ENCODE data around the gene C9orf85. TPM values are rescaled to one million over a fixed set of nuclear protein-coding genes. Genes with fewer than 3 reads are reported as not detected.
"Not testable (repeated sequence)": the region's sequence is repeated elsewhere in the genome, so short reads cannot be mapped to it uniquely, and the experiment has no call there.

Gene C9orf85
- total RNA-seq, 2 experiments from 2014 or later: 7.6 to 8.9 TPM

DNA sequence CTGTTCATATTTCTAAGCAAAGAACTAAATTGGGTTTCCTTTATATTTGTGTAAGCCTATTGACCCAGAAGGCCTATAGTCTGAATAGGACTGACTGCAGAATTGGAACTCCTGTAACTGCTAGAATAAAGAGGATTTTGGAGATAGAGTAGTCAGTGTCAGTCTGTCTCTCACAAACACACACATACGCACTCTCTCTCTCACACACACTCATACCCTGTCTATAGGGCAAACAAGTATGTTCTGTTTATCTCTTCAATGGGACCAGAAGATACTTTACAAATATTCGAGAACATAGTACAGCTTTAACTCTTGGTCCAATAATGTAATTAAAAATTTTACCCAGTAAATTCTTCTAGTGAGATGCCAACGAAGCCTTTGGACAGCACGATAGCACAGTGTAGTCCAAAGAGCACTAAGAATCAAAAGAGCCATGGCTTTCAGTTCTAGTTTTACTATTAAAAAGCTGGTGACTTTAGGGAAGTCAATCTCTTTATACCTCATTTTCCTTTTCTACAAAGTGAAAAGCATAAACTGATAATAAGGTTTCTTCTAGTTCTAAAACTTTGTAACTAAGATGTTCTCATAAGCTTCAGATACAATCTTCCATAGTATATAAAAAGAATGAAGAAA lies 19.8 kb upstream of the C9orf85 start:
- TF ChIP-seq, protein P1, sequence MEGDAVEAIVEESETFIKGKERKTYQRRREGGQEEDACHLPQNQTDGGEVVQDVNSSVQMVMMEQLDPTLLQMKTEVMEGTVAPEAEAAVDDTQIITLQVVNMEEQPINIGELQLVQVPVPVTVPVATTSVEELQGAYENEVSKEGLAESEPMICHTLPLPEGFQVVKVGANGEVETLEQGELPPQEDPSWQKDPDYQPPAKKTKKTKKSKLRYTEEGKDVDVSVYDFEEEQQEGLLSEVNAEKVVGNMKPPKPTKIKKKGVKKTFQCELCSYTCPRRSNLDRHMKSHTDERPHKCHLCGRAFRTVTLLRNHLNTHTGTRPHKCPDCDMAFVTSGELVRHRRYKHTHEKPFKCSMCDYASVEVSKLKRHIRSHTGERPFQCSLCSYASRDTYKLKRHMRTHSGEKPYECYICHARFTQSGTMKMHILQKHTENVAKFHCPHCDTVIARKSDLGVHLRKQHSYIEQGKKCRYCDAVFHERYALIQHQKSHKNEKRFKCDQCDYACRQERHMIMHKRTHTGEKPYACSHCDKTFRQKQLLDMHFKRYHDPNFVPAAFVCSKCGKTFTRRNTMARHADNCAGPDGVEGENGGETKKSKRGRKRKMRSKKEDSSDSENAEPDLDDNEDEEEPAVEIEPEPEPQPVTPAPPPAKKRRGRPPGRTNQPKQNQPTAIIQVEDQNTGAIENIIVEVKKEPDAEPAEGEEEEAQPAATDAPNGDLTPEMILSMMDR (IDR thresholded peaks at IDR 0.05): no peak
- no peaks in the 10 kb centered on the region for H3K36me3 Mint-ChIP-seq (ENCODE audit: low read depth)
- intact Hi-C loops (cut with micrococcal nuclease): no loop called here
- H3K27ac Mint-ChIP-seq: no peak overlapping the region
- no peaks in the 10 kb centered on the region for H3K9me3 Mint-ChIP-seq
- no peaks in the 10 kb centered on the region for H3K27me3 Mint-ChIP-seq
- ChIA-PET CTCF (interaction anchor here (1.0 kb wide), 2 partner anchors 47 to 73 kb away, joined by 3 read pairs; no protein-coding TSS in a partner anchor), POLR2A (no interaction called here)
- no peak for DNase-seq
- no peak for ATAC-seq
- peaks cover 44% of the 10 kb centered on the region for H3K4me1 Mint-ChIP-seq (ENCODE audit: low read depth)
- H3K4me3 Mint-ChIP-seq: no peak overlapping the region

DNA sequence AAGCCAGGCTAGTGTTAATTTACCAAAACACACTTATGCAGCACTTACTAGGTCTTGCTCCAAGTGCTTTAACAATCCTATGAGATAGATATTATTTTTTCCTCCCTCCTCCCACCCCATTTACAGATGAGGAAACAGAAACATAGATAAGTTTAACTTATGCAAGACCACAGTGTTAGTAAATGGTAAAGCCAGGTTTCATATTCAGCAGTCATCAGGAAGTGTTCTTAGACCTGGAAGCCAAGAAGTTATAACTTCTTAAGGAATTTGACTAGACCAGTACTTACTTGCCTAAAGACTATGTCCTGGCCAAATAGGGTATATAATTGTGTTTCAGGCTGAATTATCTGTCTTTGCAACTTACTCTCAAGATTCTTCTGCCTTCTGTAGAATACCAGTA lies 16.3 kb upstream of the C9orf85 start:
- CTCF ChIA-PET: interaction anchor here (0.9 to 1.3 kb wide), 5 partner anchors 16 to 130 kb away, joined by 3 read pairs; no protein-coding TSS in a partner anchor
- no peak for ATAC-seq

DNA sequence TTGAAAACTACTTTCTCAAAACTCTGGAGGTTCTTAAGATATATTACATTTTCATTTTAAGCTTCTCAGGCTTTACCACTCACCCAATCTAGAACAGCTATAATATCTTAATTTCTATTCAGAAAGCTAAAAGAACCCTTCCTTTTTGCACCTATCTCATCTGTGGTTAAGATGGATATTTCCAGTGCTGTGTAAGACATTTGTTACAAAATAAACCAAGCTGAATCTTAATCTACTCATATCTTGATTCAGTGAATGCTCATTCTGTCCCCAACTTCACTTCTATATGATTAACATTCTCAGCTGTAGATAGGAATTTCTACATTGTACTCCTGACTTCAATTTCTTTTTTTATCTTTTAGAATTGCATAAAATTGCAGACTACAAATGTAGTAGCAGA lies 15.5 kb upstream of the C9orf85 start:
- ChIA-PET POLR2A (interaction anchor here (1.0 kb wide), 1 partner anchor 15 kb away, joined by 6 read pairs; the partner anchor contains the start of genes ABHD17B and C9orf85), CTCF (interaction anchor here (0.8 to 1.3 kb wide), 5 partner anchors 9 to 129 kb away, joined by 3 to 4 read pairs (median 3); no protein-coding TSS in a partner anchor)
- Mint-ChIP-seq H3K27ac (peak overlapping the region; percentile 25), H3K36me3 (ENCODE audit: low read depth) (peaks cover 8% of the 10 kb centered on the region), H3K27me3 (no peaks in the 10 kb centered on the region), H3K4me3 (no peak overlapping the region), H3K9me3 (no peaks in the 10 kb centered on the region), H3K4me1 (ENCODE audit: low read depth) (peaks cover 58% of the 10 kb centered on the region)
- TF ChIP-seq, protein P1 (IDR thresholded peaks at IDR 0.05): no peak
- ATAC-seq (peak; percentile 13), DNase-seq (no peak)
- intact Hi-C loops (cut with micrococcal nuclease): no loop called here

More for the DNA sequence above, 16.3 kb upstream of the C9orf85 start:
- intact Hi-C loops (cut with micrococcal nuclease): no loop called here
- POLR2A ChIA-PET: interaction anchor here (2.0 kb wide), 1 partner anchor 16 kb away, joined by 5 read pairs; the partner anchor contains the start of genes ABHD17B and C9orf85
- peak overlapping the region; percentile 73 for H3K27ac Mint-ChIP-seq
- DNase-seq: no peak
- no peaks in the 10 kb centered on the region for H3K27me3 Mint-ChIP-seq
- H3K9me3 Mint-ChIP-seq: no peaks in the 10 kb centered on the region
- H3K36me3 Mint-ChIP-seq (ENCODE audit: low read depth): peaks cover 8% of the 10 kb centered on the region
- TF ChIP-seq, protein P1 (IDR thresholded peaks at IDR 0.05): no peak
- H3K4me3 Mint-ChIP-seq: no peak overlapping the region
- H3K4me1 Mint-ChIP-seq (ENCODE audit: low read depth): peaks cover 55% of the 10 kb centered on the region

DNA sequence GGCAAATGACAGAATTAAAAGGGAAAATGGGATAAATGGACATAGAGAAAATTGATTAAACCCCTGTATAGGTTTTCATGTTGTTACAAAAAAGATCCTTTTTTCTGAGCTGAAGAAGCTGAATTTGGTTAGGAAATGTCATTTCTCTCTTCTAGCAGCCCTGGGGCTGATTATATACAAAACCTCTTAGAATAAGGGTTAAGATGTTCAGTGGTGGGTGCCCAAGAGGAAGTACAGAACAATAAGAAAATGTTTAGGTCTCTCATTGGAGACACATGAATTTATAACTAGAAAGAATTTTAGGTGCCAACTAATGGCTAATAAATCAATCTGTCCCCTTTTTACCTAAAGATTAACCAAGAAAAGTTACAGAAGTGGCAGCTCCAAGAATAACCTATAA lies 14.7 kb upstream of the C9orf85 start:
- POLR2A ChIA-PET: interaction anchor here (0.6 kb wide), 1 partner anchor 21 kb away, joined by 3 read pairs; no protein-coding TSS in a partner anchor
- no peak for ATAC-seq
- H3K9me3 Mint-ChIP-seq: no peaks in the 10 kb centered on the region
- H3K36me3 Mint-ChIP-seq (ENCODE audit: low read depth): peaks cover 8% of the 10 kb centered on the region
- peaks cover 62% of the 10 kb centered on the region for H3K4me1 Mint-ChIP-seq (ENCODE audit: low read depth)
- intact Hi-C loops (cut with micrococcal nuclease): no loop called here
- H3K4me3 Mint-ChIP-seq: no peak overlapping the region
- CTCF ChIA-PET: interaction anchor here (1.0 to 2.0 kb wide), 4 partner anchors 9 to 214 kb away, joined by 3 to 7 read pairs (median 5); no protein-coding TSS in a partner anchor
- no peak for DNase-seq
- no peaks in the 10 kb centered on the region for H3K27me3 Mint-ChIP-seq
- TF ChIP-seq, protein P1 (IDR thresholded peaks at IDR 0.05): no peak
- H3K27ac Mint-ChIP-seq: peak overlapping the region; percentile 81

DNA sequence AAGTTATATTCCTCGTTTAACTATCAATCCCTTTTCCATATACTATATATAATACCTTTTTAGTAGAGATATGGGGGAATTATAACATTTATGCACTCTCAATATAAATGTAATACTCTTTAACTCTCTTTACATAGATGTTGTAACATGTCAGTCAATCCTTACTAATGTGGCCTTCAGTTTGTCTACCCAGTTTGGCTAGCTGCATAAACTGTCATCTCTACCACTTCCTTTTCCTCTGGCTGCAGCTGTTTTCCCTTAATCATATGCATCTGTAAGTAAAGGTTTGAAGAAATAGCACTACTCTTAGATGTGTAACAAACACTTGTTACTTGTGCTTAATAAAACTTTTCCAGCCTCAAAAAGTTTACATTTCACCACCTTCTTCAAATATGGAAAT lies 13.9 kb upstream of the C9orf85 start:
- DNase-seq: peak; percentile 45
- no peaks in the 10 kb centered on the region for H3K9me3 Mint-ChIP-seq
- no peaks in the 10 kb centered on the region for H3K27me3 Mint-ChIP-seq
- no peak overlapping the region for H3K4me3 Mint-ChIP-seq
- peaks cover 70% of the 10 kb centered on the region for H3K4me1 Mint-ChIP-seq (ENCODE audit: low read depth)
- ChIA-PET CTCF (interaction anchor here (1.5 to 2.0 kb wide), 3 partner anchors 10 to 91 kb away, joined by 4 to 7 read pairs (median 6); no protein-coding TSS in a partner anchor), POLR2A (no interaction called here)
- H3K27ac Mint-ChIP-seq: peak overlapping the region; percentile 75
- peak; percentile 79 for ATAC-seq
- TF ChIP-seq, protein P1 (IDR thresholded peaks at IDR 0.05): no peak
- peaks cover 8% of the 10 kb centered on the region for H3K36me3 Mint-ChIP-seq (ENCODE audit: low read depth)
- intact Hi-C loops (cut with micrococcal nuclease): no loop called here

DNA sequence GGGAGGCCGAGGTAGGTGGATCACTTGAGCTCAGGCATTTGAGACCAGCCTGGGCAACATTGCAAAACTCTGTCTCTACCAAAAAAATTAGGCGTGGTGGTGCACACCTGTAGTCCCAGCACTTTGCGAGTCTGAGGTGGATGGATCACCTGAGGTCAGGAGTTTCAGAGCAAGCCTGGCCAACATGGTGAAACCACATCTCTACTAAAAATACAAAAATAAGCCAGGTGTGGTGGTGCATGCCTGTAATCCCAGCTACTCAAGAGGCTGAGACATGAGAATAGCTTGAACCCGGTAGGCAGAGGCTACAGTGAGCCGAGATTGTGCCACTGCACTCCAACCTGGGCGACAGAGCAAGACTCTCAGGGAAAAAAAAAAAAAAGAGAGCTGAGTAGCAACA lies 12.7 kb upstream of the C9orf85 start:
- peaks cover 72% of the 10 kb centered on the region for H3K4me1 Mint-ChIP-seq (ENCODE audit: low read depth)
- DNase-seq; H3K27ac Mint-ChIP-seq; intact Hi-C loops (cut with micrococcal nuclease); H3K27me3 Mint-ChIP-seq; ATAC-seq; H3K4me3 Mint-ChIP-seq; H3K9me3 Mint-ChIP-seq; H3K36me3 Mint-ChIP-seq (ENCODE audit: low read depth): not testable (repeated sequence)
- ChIA-PET CTCF (interaction anchor here (1.0 kb wide), 2 partner anchors 9 to 91 kb away, joined by 3 read pairs; no protein-coding TSS in a partner anchor), POLR2A (interaction anchor here (0.6 to 1.5 kb wide), 4 partner anchors 12 to 116 kb away, joined by 3 to 6 read pairs (median 3); partner anchors contain the start of genes ABHD17B and C9orf85)

Measured in activated CD8-positive, alpha-beta T cell treated with anti-CD3 and anti-CD28 coated beads for 36 hours (primary cell).